HepG2 (cell line): ENCODE data around the gene APOBEC3B. TPM values are rescaled to one million over a fixed set of nuclear protein-coding genes. Genes with fewer than 3 reads are reported as not detected.

Experiments used
- ATAC-seq: fragments of 200-7000 bp; cut with Tn5 transposase; 3 replicates; pipeline ENCODE4 v1.9.1; 2020; ENCODE audit warnings: mild to moderate bottlenecking, moderate library complexity
- BruUV-seq: library from RNA; stranded (reverse); fragments of 400-500 nt; replicated peaks from 2 replicates; lab custom pipeline; 2021; lab: Mats Ljungman, UMichigan
- CTCF ChIA-PET: fragments of 300-600 bp; formaldehyde crosslinking; extraction: SDS; loops from one replicate; lab custom pipeline; 2021; ENCODE audit warnings: low total read pairs, inconsistent platforms, low intra/inter-chr PET ratio; lab: Yijun Ruan, JAX
- POLR2A ChIA-PET: fragments of 350-600 bp; sonication (Branson Sonifier 250); formaldehyde crosslinking; loops from one replicate; lab custom pipeline; 2020; ENCODE audit warnings: antibody characterized with exemption, inconsistent platforms; lab: Yijun Ruan, JAX
- DNase-seq: peaks from one replicate; pipeline ENCODE4 v3.0.0-alpha.2; 2015; ENCODE audit warnings: low spot score
- FAIRE-seq: peaks from 3 replicates; lab custom pipeline; 2011; peaks lifted over from hg19 to GRCh38; lab: Jason Lieb, UNC
- H2AFZ ChIP-seq: one replicate; pipeline ENCODE4 v1.6.1; 2011; ENCODE audit warnings: low read length, inconsistent platforms
- H3K27ac ChIP-seq: fragments of 300-600 bp; 3 replicates; pipeline ENCODE4 v1.8.0; 2011; ENCODE audit warnings: mixed run types, mild to moderate bottlenecking, mixed read lengths, low read length, inconsistent platforms; ENCODE audit not compliant: insufficient read depth; ENCODE audit errors: extremely low read length
- H3K27me3 ChIP-seq, 2 experiments: fragments of 200-600 bp in 1 of 2; 2 replicates in 1 of 2; 3 replicates in 1 of 2; pipeline versions ENCODE4 v1.6.0 to v1.8.0; 2011; ENCODE audit warnings: low read length in 2 of 2, mild to moderate bottlenecking in 2 of 2, moderate library complexity in 2 of 2, inconsistent platforms in 1 of 2; ENCODE audit not compliant: insufficient read depth in 2 of 2, control insufficient read depth in 1 of 2
- H3K36me3 ChIP-seq, 2 experiments: fragments of 200-600 bp in 1 of 2; replicated peaks in 1 of 2; 2 replicates in 1 of 2; 3 replicates in 1 of 2; pipeline versions ENCODE4 v1.5.1 to v1.8.0; 2011; ENCODE audit warnings: low read length in 2 of 2, inconsistent platforms in 1 of 2; ENCODE audit not compliant: insufficient read depth in 2 of 2, control insufficient read depth in 1 of 2
- H3K4me1 ChIP-seq: 2 replicates; pipeline ENCODE4 v1.5.1; 2012; ENCODE audit warnings: low read length, inconsistent platforms; ENCODE audit not compliant: insufficient read depth
- H3K4me2 ChIP-seq: 2 replicates; pipeline ENCODE4 v1.6.0; 2011; ENCODE audit warnings: low read depth, low read length, inconsistent platforms
- H3K4me3 ChIP-seq, 3 experiments: fragments of 200-600 bp in 1 of 3; sonication (generic), shearing (Covaris generic) in 1 of 3; replicated peaks in 1 of 3; 2 replicates each; pipeline ENCODE4 v1.5.1; 2011 to 2016; ENCODE audit warnings: low read length in 3 of 3, inconsistent platforms in 2 of 3, low read depth in 2 of 3, mild to moderate bottlenecking in 2 of 3, control low read depth in 1 of 3, mixed read lengths in 1 of 3; ENCODE audit not compliant: insufficient read depth in 1 of 3
- H3K79me2 ChIP-seq: one replicate; pipeline ENCODE4 v1.6.1; 2011; ENCODE audit warnings: low read length, inconsistent platforms; ENCODE audit not compliant: insufficient read depth
- H3K9ac ChIP-seq: 2 replicates; pipeline ENCODE4 v1.6.0; 2011; ENCODE audit warnings: mild to moderate bottlenecking, low read depth, low read length, inconsistent platforms; ENCODE audit not compliant: insufficient read depth
- H3K9me3 ChIP-seq: 2 replicates; pipeline ENCODE4 v1.5.1; 2012; ENCODE audit warnings: mild to moderate bottlenecking, low read length
- H4K20me1 ChIP-seq: 2 replicates; pipeline ENCODE4 v1.6.0; 2011; ENCODE audit warnings: inconsistent platforms, mild to moderate bottlenecking, low read length, moderate library complexity; ENCODE audit not compliant: insufficient read depth
- CERS6 ChIP-seq: sonication (generic); formaldehyde crosslinking; IDR thresholded peaks from 2 replicates; pipeline ENCODE4 v1.5.0; 2020; ENCODE audit warnings: missing genetic modification reagents
- FOXJ3 ChIP-seq: sonication (generic); formaldehyde crosslinking; IDR thresholded peaks from 2 replicates; pipeline ENCODE4 v1.4.0; 2020; ENCODE audit warnings: missing genetic modification reagents, mild to moderate bottlenecking, borderline replicate concordance
- GPN1 ChIP-seq: sonication (generic); formaldehyde crosslinking; IDR thresholded peaks from 2 replicates; pipeline ENCODE4 v1.5.1; 2020; ENCODE audit warnings: missing genetic modification reagents, borderline replicate concordance
- HNF1B ChIP-seq: sonication (generic); formaldehyde crosslinking; IDR thresholded peaks from 2 replicates; pipeline ENCODE4 v1.5.1; 2020; ENCODE audit warnings: mild to moderate bottlenecking, moderate library complexity, missing genetic modification reagents
- IKZF1 ChIP-seq: fragments of 450-650 bp; IDR thresholded peaks from 2 replicates; pipeline ENCODE4 v1.7.1; 2016
- SALL2 ChIP-seq: sonication (generic); formaldehyde crosslinking; IDR thresholded peaks from 2 replicates; pipeline ENCODE4 v1.8.1; 2023; ENCODE audit warnings: mild to moderate bottlenecking, missing genetic modification reagents, inconsistent platforms
- SOX5 ChIP-seq: IDR thresholded peaks from 2 replicates; pipeline ENCODE4 v1.6.1; 2016; ENCODE audit warnings: borderline replicate concordance
- ZNF460 ChIP-seq: sonication (generic); formaldehyde crosslinking; IDR thresholded peaks from 2 replicates; pipeline ENCODE4 v1.5.1; 2020; ENCODE audit warnings: missing genetic modification reagents, mild to moderate bottlenecking, borderline replicate concordance
- ZNF609 ChIP-seq: sonication (generic); formaldehyde crosslinking; IDR thresholded peaks from 2 replicates; pipeline ENCODE4 v1.4.0; 2020; ENCODE audit warnings: mild to moderate bottlenecking, missing genetic modification reagents, borderline replicate concordance
- WGBS: methylation state at CpG from one replicate; pipeline ENCODE4 v1.1.6; 2017; ENCODE audit warnings: low lambda C conversion rate; 5-methylcytosine and 5-hydroxymethylcytosine counted together
- in situ Hi-C: cut with HindIII; loops from 2 replicates; pipeline ENCODE4 v1.10.0; 2017; ENCODE audit warnings: low pct_unique_long_range_greater_than_20kb; ENCODE audit not compliant: extremely low pct_ligation_motif_present
- intact Hi-C: fragments of 100-400 bp; cut with micrococcal nuclease; formaldehyde crosslinking; loops from one replicate; pipeline ENCODE4 v1.10.0; 2022; ENCODE audit not compliant: unreplicated experiment
- polyA plus RNA-seq, 8 experiments: library from polyadenylated mRNA; depleted of rRNA in 3 of 8; stranded (reverse) in 7 of 8; unstranded in 1 of 8; fragments of >200 nt; fragmentation: Illumina TruSeq in 4 of 8; extraction: Trizol in 4 of 8; gene quantifications; 2 replicates each; pipeline versions ENCODE4 v1.2.1 to v1.2.3, GENCODE V29; 2011 to 2016; ENCODE audit warnings: low read depth in 4 of 8, missing spikeins in 1 of 8, mixed read lengths in 1 of 8; ENCODE audit not compliant: insufficient read depth in 1 of 8
- total RNA-seq, 5 experiments: library from RNA; depleted of rRNA; stranded (reverse); fragments of >200 nt; fragmentation: Illumina TruSeq; extraction: Trizol; gene quantifications; 2 replicates each; pipeline ENCODE4 v1.2.3, GENCODE V29; 2016; ENCODE audit warnings: low read depth in 1 of 5

Gene APOBEC3B
- total and polyA plus RNA-seq, 2 of the 13 experiments (the other 11 are each of a cell fraction or from before 2014, with no cell fraction given), result 6.7 to 8.8 TPM

GRCh38 chr22:39039306-39040126, 57.4 kb downstream of the APOBEC3B start:
- CTCF ChIA-PET, result no interaction called here
- H3K4me1 ChIP-seq, result peaks cover 33% of the 10 kb centered on the region
- TF ChIP-seq HNF1B (CRISPR knock-in tag), result 0 out of 2 replicates have a peak, but pooled peaks have one; percentile 3
- TF ChIP-seq SOX5 (CRISPR knock-in tag), result no peak
- no peak for TF ChIP-seq FOXJ3
- no peak for TF ChIP-seq GPN1
- TF ChIP-seq SALL2 (CRISPR knock-in tag), result no peak
- TF ChIP-seq IKZF1, result no peak
- peak; percentile 77 for TF ChIP-seq ZNF460 (CRISPR knock-in tag)
- TF ChIP-seq CERS6 (CRISPR knock-in tag), result no peak
- no peak for TF ChIP-seq ZNF609 (CRISPR knock-in tag)
- in situ Hi-C loops (no loop called here), intact Hi-C loops (no loop called here)
- peaks cover 2% of the 10 kb centered on the region for H3K79me2 ChIP-seq
- no peak overlapping the region for H2AFZ ChIP-seq
- POLR2A ChIA-PET, result no interaction called here
- BruUV-seq, result no TSS peak
- H3K4me2 ChIP-seq, result peak overlapping the region; percentile 78
- no peaks in the 10 kb centered on the region for H3K27me3 ChIP-seq
- DNase-seq, result no peak
- H3K36me3 ChIP-seq, result no peaks in the 10 kb centered on the region
- no peak overlapping the region for H3K9ac ChIP-seq
- 60% methylated on average over 18 of the region's 19 CpGs for WGBS
- FAIRE-seq, result no peak
- no peaks in the 10 kb centered on the region for H3K9me3 ChIP-seq
- H4K20me1 ChIP-seq, result no peaks in the 10 kb centered on the region
- no peak for ATAC-seq
- no peak overlapping the region for H3K27ac ChIP-seq
- peak overlapping the region; percentile 71 to 79 (median 76); a peak in 3 of 6 replicates for H3K4me3 ChIP-seq
